Upper lobe of right lung (tissue), 1 donor: Measurements from ENCODE around the gene PMEPA1. TPM values are rescaled to one million over a fixed set of nuclear protein-coding genes. Genes with fewer than 3 reads are reported as not detected.

Source experiments
- ATAC-seq: fragments of 200-7000 bp; cut with Tn5 transposase; one replicate; pipeline ENCODE4 v1.9.1; 2020; ENCODE audit warnings: mild to moderate bottlenecking, moderate library complexity
- DNase-seq: peaks from one replicate; pipeline ENCODE4 v3.0.0-alpha.2; 2020
- H3K27ac ChIP-seq: fragments of 200-600 bp; one replicate; pipeline ENCODE4 v1.8.0; 2022
- H3K27me3 ChIP-seq: fragments of 200-600 bp; one replicate; pipeline ENCODE4 v1.8.0; 2022; ENCODE audit warnings: mild to moderate bottlenecking
- H3K36me3 ChIP-seq: fragments of 200-600 bp; one replicate; pipeline ENCODE4 v1.8.0; 2022
- H3K4me1 ChIP-seq: fragments of 200-600 bp; one replicate; pipeline ENCODE4 v1.8.0; 2022
- H3K4me3 ChIP-seq: fragments of 200-600 bp; one replicate; pipeline ENCODE4 v1.8.0; 2022; ENCODE audit warnings: mild to moderate bottlenecking
- H3K9me3 ChIP-seq: fragments of 200-600 bp; one replicate; pipeline ENCODE4 v1.8.0; 2022
- intact Hi-C: fragments of 100-400 bp; cut with DNase I; formaldehyde crosslinking; loops from one replicate; pipeline ENCODE4 v1.11.0; 2022
- total RNA-seq: library from RNA; stranded (reverse); fragmentation: NEBNext Ultra II Directional; extraction: Animal tissue kit (Norgen Biotek cat#: 25700); gene quantifications from one replicate; pipeline ENCODE4 v1.2.1, GENCODE V29; 2021
- TF ChIP-seq, protein P1 (sequence below): fragments of 200-600 bp; IDR thresholded peaks from one replicate; pipeline ENCODE4 v1.8.0; 2022; ENCODE audit warnings: antibody characterized with exemption
- donor health status: DM: no; HTN: yes; CAD: no; lungs with severe emphysema.

Gene PMEPA1
- total RNA-seq, 1 donor from 2014 or later, result 49.1 TPM

DNA sequence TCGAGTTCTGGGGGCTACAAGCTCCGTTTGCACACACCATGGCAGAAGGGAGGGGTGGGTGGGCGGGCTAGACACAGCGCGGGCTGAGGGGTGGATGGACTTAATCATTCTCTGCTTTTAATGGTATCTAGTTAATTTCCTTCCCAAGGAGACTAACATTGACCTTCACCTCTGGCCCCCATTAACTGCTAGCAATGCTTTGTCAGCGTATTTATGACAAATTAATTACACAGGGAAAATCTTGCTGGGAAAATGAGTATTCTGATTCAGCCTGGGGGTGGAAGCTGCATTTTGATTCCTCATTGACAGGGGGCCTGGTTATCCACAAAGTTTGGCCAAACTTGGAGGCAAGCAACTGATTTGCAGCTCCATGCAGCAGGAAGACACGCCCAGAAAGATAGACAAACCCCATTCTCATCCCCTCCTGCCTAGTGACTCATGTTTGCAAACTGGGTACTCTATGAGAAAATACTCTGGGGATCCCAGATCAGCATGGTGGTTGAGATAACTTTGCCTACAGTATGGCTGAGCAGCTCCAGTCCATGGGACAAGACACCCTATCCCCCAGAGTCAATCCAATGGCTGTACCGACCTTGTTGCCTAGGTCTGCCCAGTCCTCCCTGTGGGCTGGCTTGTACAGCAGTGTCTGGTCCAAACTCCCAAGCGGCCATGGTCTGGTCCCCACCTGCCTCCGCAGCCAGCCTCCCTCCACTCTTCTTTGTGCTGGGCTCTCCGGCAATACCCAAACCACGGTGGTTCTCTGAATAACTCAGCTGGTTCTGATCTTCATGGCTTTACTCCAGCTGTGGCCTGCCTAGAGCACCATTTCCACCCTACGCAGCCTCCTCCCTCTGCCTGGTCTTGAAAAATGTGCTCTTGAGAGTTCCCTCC lies 109.2 kb downstream of the PMEPA1 start:
- peaks cover 7% of the 10 kb centered on the region for H3K4me1 ChIP-seq
- H3K9me3 ChIP-seq, result no peaks in the 10 kb centered on the region
- TF ChIP-seq, protein P1, sequence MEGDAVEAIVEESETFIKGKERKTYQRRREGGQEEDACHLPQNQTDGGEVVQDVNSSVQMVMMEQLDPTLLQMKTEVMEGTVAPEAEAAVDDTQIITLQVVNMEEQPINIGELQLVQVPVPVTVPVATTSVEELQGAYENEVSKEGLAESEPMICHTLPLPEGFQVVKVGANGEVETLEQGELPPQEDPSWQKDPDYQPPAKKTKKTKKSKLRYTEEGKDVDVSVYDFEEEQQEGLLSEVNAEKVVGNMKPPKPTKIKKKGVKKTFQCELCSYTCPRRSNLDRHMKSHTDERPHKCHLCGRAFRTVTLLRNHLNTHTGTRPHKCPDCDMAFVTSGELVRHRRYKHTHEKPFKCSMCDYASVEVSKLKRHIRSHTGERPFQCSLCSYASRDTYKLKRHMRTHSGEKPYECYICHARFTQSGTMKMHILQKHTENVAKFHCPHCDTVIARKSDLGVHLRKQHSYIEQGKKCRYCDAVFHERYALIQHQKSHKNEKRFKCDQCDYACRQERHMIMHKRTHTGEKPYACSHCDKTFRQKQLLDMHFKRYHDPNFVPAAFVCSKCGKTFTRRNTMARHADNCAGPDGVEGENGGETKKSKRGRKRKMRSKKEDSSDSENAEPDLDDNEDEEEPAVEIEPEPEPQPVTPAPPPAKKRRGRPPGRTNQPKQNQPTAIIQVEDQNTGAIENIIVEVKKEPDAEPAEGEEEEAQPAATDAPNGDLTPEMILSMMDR, result no peak
- H3K27me3 ChIP-seq, result no peaks in the 10 kb centered on the region
- intact Hi-C loops, result no loop called here
- H3K27ac ChIP-seq, result no peak overlapping the region
- H3K4me3 ChIP-seq, result no peak overlapping the region
- ATAC-seq (no peak), DNase-seq (no peak)
- H3K36me3 ChIP-seq, result no peaks in the 10 kb centered on the region

DNA sequence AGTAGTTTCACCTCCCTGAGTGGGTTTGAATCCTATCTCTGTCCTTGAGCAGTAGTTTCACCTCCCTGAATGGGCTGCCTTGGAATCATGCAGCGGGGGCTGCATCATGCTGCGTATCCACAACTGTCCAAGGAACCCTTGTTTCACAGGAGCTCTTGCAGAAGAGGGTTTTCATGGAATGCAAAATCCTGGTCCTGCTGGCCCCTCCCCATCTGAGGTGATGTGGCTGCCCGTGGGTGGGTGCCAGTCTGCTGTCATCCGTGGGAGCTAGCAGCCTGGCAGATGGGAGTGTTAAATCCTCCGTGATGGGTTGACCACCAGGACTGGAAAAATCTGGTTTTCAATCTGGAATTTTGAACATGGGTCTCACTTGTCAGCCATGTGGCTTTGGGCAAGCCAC lies 111.3 kb downstream of the PMEPA1 start:
- Histone ChIP-seq H3K4me1 (peaks cover 7% of the 10 kb centered on the region), H3K9me3 (no peaks in the 10 kb centered on the region), H3K27me3 (no peaks in the 10 kb centered on the region), H3K36me3 (no peaks in the 10 kb centered on the region), H3K4me3 (no peak overlapping the region), H3K27ac (no peak overlapping the region)
- DNase-seq (no peak), ATAC-seq (no peak)
- TF ChIP-seq, protein P1, result no peak
- intact Hi-C loops, result loop anchor here (5.0 to 10.0 kb wide), 2 partner anchors 224 to 609 kb away; no protein-coding TSS in a partner anchor

Other genes with a start within 250 kb of the PMEPA1 start
- not detected for gene CTCFL, start 184.9 kb downstream of the PMEPA1 start, total RNA-seq
- gene PCK1, start 148.9 kb downstream of the PMEPA1 start, total RNA-seq, result 4.7 TPM
- 2.7 TPM for gene ZBP1, start 89.6 kb downstream of the PMEPA1 start, total RNA-seq